ENCODE measurements around the gene ACR.
A peak's percentile ranks its signal among the peaks of the same experiment; 100 is the strongest.
"Not testable (repeated sequence)": the region's sequence is repeated elsewhere in the genome, so short reads cannot be mapped to it uniquely, and the experiment has no call there.

The ACR gene

DNA sequence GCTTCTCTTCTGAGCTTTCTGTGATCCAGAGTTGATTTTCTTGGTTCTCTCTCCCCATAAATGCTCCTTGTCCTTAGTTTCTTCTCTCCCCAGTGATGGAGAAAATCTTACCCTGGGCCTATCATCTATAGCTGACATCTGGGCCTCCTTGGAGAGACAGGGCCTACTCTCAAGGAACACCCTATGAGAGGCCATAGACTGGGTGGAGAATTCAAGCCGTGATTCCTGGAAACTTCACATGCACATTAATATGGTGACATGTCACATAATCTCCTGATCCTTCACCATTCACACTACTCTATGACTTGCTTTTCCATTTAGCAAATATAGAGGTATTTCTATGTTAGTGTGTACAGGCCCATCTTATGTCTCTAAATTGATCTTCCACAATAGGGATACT, 9.5 kb downstream of the ACR start:
- not testable (repeated sequence) for H3K9ac ChIP-seq (ENCODE audit: low read depth, low read length); H3K4me1 ChIP-seq (ENCODE audit: control insufficient read depth, insufficient read depth, low read length); H3K36me3 ChIP-seq (ENCODE audit: control insufficient read depth, insufficient read depth, low read length); H3K4me3 ChIP-seq (ENCODE audit: low read depth, low read length); H3K9me3 ChIP-seq (ENCODE audit: control insufficient read depth, insufficient read depth, low read length)
- peaks cover 13% of the 10 kb centered on the region for H3K27me3 ChIP-seq (ENCODE audit: control insufficient read depth, insufficient read depth, low read length)

DNA sequence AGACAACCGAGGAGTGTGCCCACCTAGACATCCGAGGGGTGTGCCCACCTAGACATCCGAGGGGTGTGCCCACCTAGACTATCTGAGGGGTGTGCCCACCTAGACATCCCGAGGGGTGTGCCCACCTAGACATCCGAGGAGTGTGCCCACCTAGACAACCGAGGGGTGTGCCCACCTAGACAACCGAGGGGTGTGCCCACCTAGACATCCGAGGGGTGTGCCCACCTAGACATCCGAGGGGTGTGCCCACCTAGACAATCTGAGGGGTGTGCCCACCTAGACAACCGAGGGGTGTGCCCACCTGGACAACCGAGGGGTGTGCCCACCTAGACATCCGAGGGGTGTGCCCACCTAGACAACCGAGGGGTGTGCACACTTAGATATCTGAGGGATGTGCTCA, 10.6 kb downstream of the ACR start:
- H3K27me3 ChIP-seq (ENCODE audit: control insufficient read depth, insufficient read depth, low read length): peaks cover 13% of the 10 kb centered on the region
- H3K9me3 ChIP-seq (ENCODE audit: control insufficient read depth, insufficient read depth, low read length); H3K4me3 ChIP-seq (ENCODE audit: low read depth, low read length); H3K4me1 ChIP-seq (ENCODE audit: control insufficient read depth, insufficient read depth, low read length); H3K9ac ChIP-seq (ENCODE audit: low read depth, low read length); H3K36me3 ChIP-seq (ENCODE audit: control insufficient read depth, insufficient read depth, low read length): not testable (repeated sequence)

DNA sequence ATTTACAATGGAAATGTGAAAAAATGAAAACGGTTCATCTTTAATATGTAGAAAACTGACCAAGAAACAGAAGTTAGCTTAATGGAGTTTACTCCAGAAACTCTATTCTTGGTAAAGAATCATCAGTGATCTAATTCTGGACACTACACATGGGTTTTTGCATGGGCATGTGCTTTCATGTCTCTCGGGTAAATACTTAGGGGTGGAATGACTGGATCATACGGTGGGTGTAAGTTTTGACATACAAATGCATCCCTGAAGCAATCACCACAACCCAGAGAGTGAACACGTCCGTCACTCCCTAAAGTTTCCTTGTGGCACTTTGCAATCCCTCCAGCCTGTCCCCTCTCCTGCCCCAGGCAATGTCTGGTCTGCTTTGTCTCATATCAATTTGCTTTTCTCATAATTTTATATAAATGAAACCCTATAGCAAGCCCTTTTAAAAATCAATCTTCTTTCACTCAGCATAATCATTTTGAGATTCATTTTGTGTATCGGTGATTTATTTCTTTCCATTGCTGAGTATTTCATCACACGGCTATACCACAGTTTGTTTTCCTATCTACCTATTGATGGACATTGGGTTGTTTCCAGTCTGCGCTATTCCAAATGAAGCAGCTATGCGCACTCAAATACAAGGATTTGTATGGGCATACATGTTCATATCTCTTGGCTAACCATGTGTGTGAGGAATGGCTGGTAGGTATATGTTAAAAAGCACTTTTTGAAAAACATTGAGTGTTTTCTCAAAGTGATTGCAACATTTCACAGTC, 11.5 kb downstream of the ACR start:
- not testable (repeated sequence) for H3K36me3 ChIP-seq (ENCODE audit: control insufficient read depth, insufficient read depth, low read length); H3K4me1 ChIP-seq (ENCODE audit: control insufficient read depth, insufficient read depth, low read length); H3K4me3 ChIP-seq (ENCODE audit: low read depth, low read length); H3K9ac ChIP-seq (ENCODE audit: low read depth, low read length); H3K9me3 ChIP-seq (ENCODE audit: control insufficient read depth, insufficient read depth, low read length)
- H3K27me3 ChIP-seq (ENCODE audit: control insufficient read depth, insufficient read depth, low read length): peaks cover 16% of the 10 kb centered on the region

DNA sequence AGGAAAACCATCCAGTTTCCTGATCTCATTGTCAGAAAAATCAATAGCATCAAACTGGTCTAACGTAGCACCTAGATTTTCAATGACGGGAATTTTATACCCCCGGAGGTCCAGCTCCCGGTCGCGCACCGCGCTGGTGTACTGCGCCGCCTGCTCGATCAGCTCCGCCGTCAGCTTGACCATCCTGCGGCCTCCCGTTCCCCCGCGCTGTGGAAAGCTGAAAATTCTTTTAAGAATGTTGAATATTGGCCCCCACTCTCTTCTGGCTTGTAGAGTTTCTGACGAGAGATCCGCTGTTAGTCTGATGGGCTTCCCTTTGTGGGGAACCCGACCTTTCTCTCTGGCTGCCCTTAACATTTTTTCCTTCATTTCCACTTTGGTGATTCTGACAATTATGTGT, 17.2 kb downstream of the ACR start:
- H3K4me1 ChIP-seq (ENCODE audit: control insufficient read depth, insufficient read depth, low read length); H3K36me3 ChIP-seq (ENCODE audit: control insufficient read depth, insufficient read depth, low read length); H3K9me3 ChIP-seq (ENCODE audit: control insufficient read depth, insufficient read depth, low read length); H3K4me3 ChIP-seq (ENCODE audit: low read depth, low read length); H3K9ac ChIP-seq (ENCODE audit: low read depth, low read length): not testable (repeated sequence)
- H3K27me3 ChIP-seq (ENCODE audit: control insufficient read depth, insufficient read depth, low read length): peaks cover 34% of the 10 kb centered on the region

DNA sequence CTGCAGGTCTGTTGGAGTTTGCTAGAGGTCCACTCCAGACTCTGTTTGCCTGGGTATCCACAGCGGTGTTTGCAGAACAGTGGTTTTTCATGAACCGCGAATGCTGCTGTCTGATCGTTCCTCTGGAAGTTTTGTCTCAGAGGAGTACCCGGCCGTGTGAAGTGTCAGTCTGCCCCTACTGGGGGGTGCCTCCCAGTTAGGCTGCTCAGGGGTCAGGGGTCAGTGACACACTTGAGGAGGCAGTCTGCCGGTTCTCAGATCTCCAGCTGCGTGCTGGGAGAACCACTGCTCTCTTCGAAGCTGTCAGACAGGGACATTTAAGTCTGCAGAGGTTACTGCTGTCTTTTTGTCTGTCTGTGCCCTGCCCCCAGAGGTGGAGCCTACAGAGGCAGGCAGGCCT, 18.4 kb downstream of the ACR start:
- not testable (repeated sequence) for H3K4me3 ChIP-seq (ENCODE audit: low read depth, low read length); H3K4me1 ChIP-seq (ENCODE audit: control insufficient read depth, insufficient read depth, low read length); H3K9me3 ChIP-seq (ENCODE audit: control insufficient read depth, insufficient read depth, low read length); H3K36me3 ChIP-seq (ENCODE audit: control insufficient read depth, insufficient read depth, low read length); H3K9ac ChIP-seq (ENCODE audit: low read depth, low read length)
- peaks cover 38% of the 10 kb centered on the region for H3K27me3 ChIP-seq (ENCODE audit: control insufficient read depth, insufficient read depth, low read length)

DNA sequence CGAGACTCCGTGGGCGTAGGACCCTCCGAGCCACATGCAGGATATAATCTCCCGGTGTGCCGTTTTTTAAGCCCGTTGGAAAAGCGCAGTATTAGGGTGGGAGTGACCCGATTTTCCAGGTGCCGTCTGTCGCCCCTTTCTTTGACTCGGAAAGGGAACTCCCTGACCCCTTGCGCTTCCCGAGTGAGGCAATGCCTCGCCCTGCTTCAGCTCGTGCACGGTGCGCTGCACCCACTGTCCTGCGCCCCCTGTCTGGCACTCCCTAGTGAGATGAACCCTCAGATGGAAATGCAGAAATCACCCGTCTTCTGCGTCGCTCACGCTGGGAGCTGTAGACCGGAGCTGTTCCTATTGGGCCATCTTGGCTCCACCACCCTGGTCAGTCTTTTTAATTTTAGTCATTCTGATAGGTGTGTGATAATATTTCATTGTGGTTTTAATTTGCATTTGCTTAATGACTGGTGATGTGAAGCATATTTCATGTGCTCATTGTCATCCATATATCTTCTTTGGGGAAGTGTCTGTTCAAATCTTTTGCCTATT, 19.0 kb downstream of the ACR start:
- H3K4me1 ChIP-seq (ENCODE audit: control insufficient read depth, insufficient read depth, low read length); H3K9ac ChIP-seq (ENCODE audit: low read depth, low read length); H3K36me3 ChIP-seq (ENCODE audit: control insufficient read depth, insufficient read depth, low read length); H3K9me3 ChIP-seq (ENCODE audit: control insufficient read depth, insufficient read depth, low read length): not testable (repeated sequence)
- peaks cover 41% of the 10 kb centered on the region for H3K27me3 ChIP-seq (ENCODE audit: control insufficient read depth, insufficient read depth, low read length)
- H3K4me3 ChIP-seq (ENCODE audit: low read depth, low read length): peak overlapping the region; percentile 62

DNA sequence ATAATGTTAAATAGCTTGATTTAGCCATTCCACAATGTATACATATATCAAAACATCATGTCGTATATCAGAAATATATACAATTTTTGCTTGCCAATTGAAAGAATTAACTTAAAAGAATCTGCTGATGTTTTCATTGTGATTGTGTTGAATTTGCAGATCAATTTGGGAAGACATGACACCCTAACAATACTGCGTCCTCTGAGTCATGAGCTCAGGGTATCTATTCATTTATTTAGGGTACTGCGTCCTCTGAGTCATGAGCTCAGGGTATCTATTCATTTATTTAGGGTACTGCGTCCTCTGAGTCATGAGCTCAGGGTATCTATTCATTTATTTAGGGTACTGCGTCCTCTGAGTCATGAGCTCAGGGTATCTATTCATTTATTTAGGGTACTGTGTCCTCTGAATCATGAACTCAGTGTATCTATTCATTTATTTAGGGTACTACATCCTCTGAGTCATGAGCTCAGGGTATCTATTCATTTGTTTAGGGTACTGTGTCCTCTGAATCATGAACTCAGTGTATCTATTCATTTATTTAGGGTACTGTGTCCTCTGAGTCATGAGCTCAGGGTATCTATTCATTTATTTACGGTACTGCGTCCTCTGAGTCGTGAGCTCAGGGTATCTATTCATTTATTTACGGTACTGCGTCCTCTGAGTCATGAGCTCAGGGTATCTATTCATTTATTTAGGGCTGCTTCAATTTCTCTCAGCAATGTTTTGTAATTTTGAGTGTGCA, 21.8 kb downstream of the ACR start:
- not testable (repeated sequence) for H3K9ac ChIP-seq (ENCODE audit: low read depth, low read length); H3K36me3 ChIP-seq (ENCODE audit: control insufficient read depth, insufficient read depth, low read length)
- H3K27me3 ChIP-seq (ENCODE audit: control insufficient read depth, insufficient read depth, low read length): peaks cover 39% of the 10 kb centered on the region

DNA sequence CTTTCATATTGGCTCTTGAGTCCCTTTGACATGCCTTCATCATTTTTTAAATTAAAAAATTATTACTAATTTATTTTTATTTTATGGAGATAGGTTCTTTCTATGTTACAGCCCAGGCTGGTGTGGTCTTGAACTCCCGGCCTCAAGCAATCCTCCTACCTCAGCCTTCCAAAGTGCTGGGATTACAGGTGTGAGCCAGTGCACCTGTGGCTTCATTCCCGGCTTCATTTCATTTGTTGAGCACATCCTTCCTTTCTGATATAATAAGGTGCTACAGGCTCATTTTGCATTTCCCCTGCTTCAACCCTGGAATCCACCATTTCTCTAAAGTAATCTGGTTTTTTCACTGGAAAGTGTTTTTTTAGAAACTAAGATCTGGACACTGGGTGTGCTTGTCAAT, 23.8 kb downstream of the ACR start:
- H3K27me3 ChIP-seq (ENCODE audit: control insufficient read depth, insufficient read depth, low read length): peaks cover 33% of the 10 kb centered on the region
- H3K9me3 ChIP-seq (ENCODE audit: control insufficient read depth, insufficient read depth, low read length); H3K9ac ChIP-seq (ENCODE audit: low read depth, low read length); H3K36me3 ChIP-seq (ENCODE audit: control insufficient read depth, insufficient read depth, low read length); H3K4me1 ChIP-seq (ENCODE audit: control insufficient read depth, insufficient read depth, low read length); H3K4me3 ChIP-seq (ENCODE audit: low read depth, low read length): not testable (repeated sequence)

More for the DNA sequence above, 21.8 kb downstream of the ACR start:
- H3K4me3 ChIP-seq (ENCODE audit: low read depth, low read length); H3K9me3 ChIP-seq (ENCODE audit: control insufficient read depth, insufficient read depth, low read length); H3K4me1 ChIP-seq (ENCODE audit: control insufficient read depth, insufficient read depth, low read length): not testable (repeated sequence)

DNA sequence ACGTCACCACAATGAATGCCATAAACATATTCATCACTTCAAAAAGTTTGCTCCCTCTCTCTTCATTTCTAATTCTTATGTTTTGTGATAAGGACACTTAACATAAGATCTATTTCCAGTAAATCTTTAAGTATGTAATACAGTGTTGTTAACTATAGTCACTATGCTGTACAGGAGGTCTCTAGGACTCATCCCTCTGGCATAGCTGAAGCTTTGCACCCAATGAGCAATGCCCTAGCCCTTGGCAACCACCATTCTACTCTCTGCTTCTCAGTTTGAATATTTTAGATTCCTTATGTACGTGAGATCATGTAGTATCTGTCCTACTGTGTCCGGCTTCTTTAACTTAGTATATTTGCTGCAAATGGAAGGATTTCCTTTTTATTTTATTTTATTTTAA, 26.3 kb downstream of the ACR start:
- not testable (repeated sequence) for H3K4me1 ChIP-seq (ENCODE audit: control insufficient read depth, insufficient read depth, low read length); H3K36me3 ChIP-seq (ENCODE audit: control insufficient read depth, insufficient read depth, low read length); H3K9ac ChIP-seq (ENCODE audit: low read depth, low read length); H3K4me3 ChIP-seq (ENCODE audit: low read depth, low read length); H3K9me3 ChIP-seq (ENCODE audit: control insufficient read depth, insufficient read depth, low read length)
- H3K27me3 ChIP-seq (ENCODE audit: control insufficient read depth, insufficient read depth, low read length): peaks cover 14% of the 10 kb centered on the region

DNA sequence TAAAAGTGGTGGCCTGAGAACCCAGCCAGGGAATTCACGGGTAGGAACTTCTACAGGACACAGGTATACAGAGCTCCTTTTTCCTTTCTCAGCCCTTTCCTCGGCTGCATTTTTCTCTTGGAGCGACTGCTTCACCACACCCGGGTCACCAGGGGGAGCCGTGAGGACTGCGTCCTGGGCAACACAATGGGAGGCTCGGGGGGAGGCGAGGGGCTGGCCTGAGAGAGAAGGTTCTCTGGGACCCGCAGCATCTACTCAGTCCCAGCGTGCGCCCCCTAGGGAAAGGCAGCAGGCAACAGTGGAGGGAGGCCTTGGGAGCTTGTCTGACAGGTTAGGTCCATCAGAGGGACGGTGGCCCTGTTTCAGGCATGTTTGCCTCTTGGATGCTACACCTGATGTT, 37.1 kb downstream of the ACR start:
- H3K9ac ChIP-seq (ENCODE audit: low read depth, low read length); H3K36me3 ChIP-seq (ENCODE audit: control insufficient read depth, insufficient read depth, low read length); H3K27me3 ChIP-seq (ENCODE audit: control insufficient read depth, insufficient read depth, low read length); H3K4me3 ChIP-seq (ENCODE audit: low read depth, low read length); H3K4me1 ChIP-seq (ENCODE audit: control insufficient read depth, insufficient read depth, low read length); H3K9me3 ChIP-seq (ENCODE audit: control insufficient read depth, insufficient read depth, low read length): not testable (repeated sequence)

DNA sequence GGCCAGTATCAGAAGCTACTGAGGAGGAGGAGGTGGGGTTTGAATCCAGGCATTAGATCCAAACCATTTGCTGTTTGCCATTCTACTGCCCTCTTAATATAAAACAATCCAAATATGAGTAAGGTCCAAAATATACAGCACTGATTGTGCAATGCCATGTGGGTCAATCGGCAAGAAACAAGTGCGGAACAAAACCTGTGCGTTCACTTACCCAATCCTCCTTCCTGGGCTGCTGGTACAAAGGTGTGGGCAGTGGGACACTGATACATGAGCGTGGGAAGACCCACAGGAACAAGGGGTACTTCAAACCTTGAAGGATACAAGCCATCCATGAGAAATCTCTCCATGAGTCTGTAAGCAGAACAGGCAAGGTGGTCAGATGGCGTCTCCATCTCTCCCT, 39.6 kb downstream of the ACR start:
- H3K4me3 ChIP-seq (ENCODE audit: low read depth, low read length); H3K27me3 ChIP-seq (ENCODE audit: control insufficient read depth, insufficient read depth, low read length); H3K9me3 ChIP-seq (ENCODE audit: control insufficient read depth, insufficient read depth, low read length); H3K36me3 ChIP-seq (ENCODE audit: control insufficient read depth, insufficient read depth, low read length); H3K9ac ChIP-seq (ENCODE audit: low read depth, low read length); H3K4me1 ChIP-seq (ENCODE audit: control insufficient read depth, insufficient read depth, low read length): not testable (repeated sequence)

DNA sequence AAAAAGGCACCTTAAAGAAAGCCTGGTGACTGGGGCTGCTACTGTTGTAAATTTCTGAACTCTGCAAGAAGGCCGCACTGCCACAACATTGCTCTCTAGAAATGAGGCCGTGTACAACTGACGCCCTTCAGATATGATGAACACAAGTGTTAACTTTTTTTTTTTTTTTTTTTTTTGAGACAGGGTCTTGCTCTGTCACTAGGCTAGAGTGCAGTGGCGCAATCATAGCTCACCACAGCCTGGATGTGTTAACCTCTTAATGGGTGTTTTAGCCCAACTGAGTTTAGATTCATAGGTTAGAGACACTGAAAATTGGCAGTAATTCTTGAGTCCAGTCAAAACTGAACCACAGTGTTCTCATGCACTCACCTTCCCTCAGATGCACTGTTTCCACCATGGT, 42.2 kb downstream of the ACR start:
- H3K4me1 ChIP-seq (ENCODE audit: control insufficient read depth, insufficient read depth, low read length); H3K36me3 ChIP-seq (ENCODE audit: control insufficient read depth, insufficient read depth, low read length); H3K9me3 ChIP-seq (ENCODE audit: control insufficient read depth, insufficient read depth, low read length); H3K9ac ChIP-seq (ENCODE audit: low read depth, low read length); H3K4me3 ChIP-seq (ENCODE audit: low read depth, low read length); H3K27me3 ChIP-seq (ENCODE audit: control insufficient read depth, insufficient read depth, low read length): not testable (repeated sequence)

Data from iPS-15b (cell line).